ENCODE results near the gene DNAH9.

The DNAH9 gene

GRCh38 chr17:11852231-11852630 lies 254.0 kb downstream of the DNAH9 start:
- no peak for DNase-seq (ENCODE audit: low read depth)

GRCh38 chr17:11852912-11853311 lies 254.6 kb downstream of the DNAH9 start:
- DNase-seq (ENCODE audit: low read depth), result no peak

DNA sequence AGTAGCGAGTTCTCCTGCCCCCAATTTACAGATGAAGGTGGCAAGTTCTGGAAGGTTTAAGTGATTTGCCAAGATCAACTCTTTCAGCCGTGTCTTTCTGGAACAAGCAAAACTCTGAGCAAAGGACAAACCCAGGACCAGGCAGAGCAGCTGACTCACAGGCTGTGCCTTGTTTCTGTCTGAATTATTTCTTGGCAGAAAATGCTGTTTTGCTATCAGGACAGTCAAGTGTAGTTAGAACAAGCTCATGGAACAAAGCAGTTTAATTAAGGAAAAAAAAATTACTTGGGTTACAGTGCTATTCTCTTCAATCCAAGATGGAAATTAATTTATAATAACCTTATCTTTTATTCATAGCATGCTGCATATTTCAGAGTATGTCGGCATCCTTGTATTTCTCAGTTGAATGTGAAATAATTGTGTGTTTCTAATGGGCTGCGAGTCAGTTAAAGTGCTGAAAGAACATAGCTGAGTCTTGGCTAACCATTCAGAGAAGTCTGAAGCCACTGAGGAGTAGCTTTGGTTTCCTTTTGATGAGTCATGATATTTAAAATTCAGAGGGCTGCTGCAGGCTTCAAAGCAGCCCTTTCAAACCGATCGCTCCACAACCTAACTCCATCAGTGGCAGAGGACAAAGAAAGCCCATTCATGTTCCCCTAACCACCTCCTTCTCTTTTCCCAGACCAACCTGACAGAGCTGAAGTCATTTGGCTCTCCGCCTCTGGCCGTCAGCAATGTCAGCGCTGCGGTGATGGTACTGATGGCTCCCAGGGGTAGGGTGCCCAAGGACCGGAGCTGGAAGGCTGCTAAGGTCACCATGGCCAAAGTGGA lies 255.3 kb downstream of the DNAH9 start:
- DNase-seq (ENCODE audit: low read depth), result no peak

DNA sequence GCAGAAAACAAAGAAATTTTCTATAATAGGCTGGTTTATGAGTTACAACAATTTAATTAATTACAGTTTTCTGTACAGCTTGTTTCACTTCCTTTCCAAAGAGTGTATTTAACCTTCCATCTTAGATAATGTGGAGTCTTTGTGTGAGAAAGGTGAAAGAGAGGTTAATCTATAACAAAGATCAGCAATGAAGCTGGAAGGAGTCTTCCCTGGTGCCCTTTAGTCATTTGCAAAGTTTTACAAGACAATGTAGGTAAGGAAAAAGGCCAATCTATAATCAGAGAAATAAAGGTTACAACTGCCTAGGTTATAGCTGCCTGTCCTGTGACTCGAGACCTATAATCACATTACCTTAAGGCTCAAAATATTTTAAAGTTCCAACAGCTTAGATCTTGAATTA lies 257.0 kb downstream of the DNAH9 start:
- DNase-seq (ENCODE audit: low read depth), result no peak

- no peak for DNase-seq (ENCODE audit: low read depth)
Measured at GRCh38 chr17:11857006-11857405, 258.7 kb downstream of the DNAH9 start.

DNA sequence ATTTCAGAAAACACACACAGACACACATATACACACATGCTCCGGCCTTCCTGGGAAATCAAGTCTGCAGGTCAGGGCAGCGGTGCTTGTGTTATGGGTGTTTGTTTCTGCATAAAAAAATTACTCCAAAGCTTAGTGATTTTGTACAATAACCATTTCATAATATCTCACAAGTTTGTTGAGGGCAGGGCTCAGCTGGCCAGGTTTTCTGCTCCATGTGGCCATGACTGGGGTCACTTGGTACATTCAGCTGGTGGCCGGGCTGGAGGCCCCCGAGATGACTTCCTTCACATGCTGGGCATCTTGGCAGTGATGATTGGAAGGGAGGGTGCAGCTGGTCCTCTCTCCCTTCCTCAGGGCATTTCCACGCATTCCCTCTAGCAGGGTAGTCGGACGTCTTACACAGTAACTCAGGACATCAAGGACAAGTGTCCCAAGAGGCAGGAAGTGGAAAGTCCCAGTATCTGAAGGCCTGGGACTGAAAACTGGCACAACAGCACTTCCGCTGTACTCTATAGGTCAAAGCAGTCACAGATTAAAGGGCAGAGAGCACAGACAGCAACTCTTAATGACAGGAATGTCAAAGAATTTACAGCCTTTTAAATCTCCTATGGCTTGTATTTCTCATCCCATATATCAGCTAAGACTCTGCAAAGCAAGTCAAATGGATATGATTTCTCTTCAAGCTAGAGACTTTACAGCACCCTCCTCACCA lies 271.6 kb downstream of the DNAH9 start:
- no peak for DNase-seq (ENCODE audit: low read depth)

DNA sequence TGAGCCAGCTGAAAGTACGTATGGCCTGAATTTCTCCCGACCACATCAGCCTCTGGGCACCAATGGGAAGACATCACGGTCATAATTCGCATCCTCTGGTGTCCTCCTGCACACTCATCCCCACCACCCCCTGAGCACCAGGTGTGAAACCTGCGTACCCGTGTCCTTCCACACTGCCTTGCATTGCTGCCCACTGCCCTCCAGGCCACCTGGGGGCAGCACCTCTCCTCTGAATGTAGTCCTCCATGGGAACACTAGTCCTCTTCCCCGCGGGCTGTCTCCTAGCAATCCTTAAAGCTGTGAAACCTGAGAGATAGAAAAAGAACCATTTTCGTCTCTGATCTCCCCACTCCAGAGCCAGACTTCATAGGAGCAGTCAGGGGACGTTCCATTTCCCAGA lies 273.5 kb downstream of the DNAH9 start:
- peak; percentile 1 for DNase-seq (ENCODE audit: low read depth)

DNA sequence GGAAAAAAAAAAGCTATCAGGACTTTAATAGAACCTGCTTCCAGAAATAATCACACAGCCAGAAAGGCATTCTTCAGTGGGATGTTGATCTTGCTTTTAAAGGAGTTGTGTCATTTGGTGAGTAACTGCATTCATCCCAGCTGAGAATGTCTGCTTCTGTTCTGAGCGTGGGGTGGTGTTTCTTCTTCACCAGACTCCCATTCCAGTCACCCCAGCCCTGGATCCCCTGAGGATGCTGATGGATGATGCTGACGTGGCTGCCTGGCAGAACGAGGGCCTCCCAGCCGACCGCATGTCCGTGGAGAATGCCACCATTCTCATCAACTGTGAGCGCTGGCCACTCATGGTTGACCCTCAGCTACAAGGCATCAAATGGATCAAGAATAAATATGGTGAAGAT lies 276.5 kb downstream of the DNAH9 start:
- no peak for DNase-seq (ENCODE audit: low read depth)

GRCh38 chr17:11880714-11881113 lies 282.4 kb downstream of the DNAH9 start:
- DNase-seq (ENCODE audit: low read depth), result no peak

DNA sequence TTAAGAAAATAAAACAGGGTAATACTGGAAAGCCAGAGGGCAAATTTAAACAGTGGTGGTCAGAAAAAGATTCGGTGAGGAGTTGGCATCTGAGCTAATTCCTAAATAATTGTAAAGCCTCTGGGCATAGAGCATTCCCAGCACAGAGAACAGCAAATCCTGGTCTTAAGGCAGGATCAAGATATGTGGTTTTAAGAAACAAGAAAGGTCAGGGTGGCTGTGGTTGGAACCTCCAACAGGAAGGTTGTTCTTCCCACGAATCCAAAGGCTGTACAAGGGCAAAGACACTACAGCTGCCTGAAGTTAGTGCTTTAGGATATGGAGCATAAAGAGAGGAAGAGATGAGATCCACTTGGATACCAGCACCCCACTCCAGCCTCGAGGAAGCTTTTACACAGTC lies 284.4 kb downstream of the DNAH9 start:
- DNase-seq (ENCODE audit: low read depth), result no peak

DNA sequence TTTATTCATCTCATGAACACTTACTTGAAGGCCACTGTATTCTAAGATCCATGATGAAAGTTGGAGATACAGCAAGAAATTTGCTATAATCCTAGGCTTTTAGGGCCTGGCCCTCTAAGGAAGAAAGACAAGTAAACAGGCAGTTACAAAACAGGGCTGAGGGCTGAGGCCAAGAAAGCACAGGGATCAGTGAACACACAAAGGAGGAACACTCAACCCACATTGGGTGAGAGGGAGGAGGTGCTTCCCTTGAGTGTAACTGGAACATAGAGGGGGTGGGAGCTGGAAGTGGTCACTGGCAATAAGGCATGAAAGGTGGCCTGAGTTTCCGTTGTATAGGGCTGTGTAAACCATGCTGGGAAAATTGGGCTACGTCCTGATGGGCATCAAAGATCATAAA lies 286.8 kb downstream of the DNAH9 start:
- DNase-seq (ENCODE audit: low read depth), result no peak

- no peak for DNase-seq (ENCODE audit: low read depth)
Measured at GRCh38 chr17:11889266-11889665, 291.0 kb downstream of the DNAH9 start.

GRCh38 chr17:11893862-11894261 lies 295.6 kb downstream of the DNAH9 start:
- no peak for DNase-seq (ENCODE audit: low read depth)

DNA sequence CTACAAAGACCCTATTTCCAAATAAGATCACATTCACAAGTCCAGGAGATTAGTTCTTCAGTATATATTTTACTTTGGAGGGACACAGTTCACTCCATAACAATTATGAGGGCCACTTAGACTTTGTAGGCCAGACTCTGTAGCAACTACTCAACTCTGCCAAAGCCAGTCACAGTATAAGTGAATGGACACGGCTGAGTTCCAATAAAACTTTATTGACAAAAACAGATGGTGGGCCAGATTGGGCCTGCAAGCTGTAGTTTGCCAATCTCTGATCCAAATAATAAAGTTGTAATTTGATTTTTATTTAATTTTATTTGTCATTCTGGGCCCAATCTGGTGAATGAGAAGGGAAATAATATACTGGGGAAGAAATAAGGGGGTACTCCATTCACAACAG lies 297.9 kb downstream of the DNAH9 start:
- no peak for DNase-seq (ENCODE audit: low read depth)

DNA sequence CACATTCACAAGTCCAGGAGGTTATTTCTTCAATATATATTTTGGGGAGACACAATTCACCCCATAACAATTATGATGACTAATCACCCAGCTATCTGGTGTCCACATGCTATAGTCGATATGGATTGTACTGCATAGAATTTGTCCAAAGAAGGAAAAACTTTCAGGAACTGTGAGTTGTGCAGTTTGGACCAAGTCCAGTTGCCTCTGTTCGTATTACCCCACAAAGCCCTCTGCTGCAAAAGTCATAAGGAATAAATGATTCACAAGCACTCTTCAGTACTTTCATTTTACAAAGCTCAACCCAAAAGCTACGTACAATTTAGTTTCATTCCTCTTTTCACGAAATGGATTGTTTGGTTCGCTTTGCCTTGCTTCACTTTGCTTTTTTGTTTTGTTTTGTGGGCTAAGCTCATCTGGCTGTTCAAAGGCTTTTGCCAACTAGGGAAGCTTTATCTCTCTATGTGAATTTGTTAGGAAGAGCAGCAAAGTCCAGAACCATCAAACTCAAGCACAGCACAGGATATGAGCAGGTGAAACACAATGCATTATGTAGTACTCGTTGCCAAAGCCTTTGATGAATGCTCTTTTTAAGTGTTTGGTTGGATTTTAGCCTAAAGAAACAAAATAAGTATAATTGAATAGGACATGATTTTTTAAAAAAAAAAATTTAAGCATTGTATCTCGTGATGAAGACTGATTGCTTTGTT lies 300.4 kb downstream of the DNAH9 start:
- no peak for DNase-seq (ENCODE audit: low read depth)

DNA sequence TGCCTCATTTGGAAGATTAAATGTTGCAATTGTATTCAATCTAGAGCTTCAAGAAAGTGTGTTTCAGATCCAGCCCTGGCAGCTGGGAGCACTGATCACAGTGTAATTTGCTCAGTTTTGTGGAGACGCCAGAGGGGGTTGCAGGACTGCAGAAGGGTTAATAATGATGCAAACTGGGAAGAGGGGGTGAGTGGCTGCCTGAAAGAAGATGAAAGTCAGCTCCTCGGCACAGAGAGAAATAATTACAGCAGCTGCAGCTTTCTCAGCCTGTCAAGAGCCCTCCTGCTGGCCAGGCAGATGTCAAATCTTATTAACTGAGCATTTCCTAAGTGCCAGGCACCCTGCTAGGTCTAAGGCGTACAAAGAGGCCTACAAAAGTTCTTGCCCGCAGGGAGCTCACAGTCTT lies 301.3 kb downstream of the DNAH9 start:
- no peak for DNase-seq (ENCODE audit: low read depth)

DNA sequence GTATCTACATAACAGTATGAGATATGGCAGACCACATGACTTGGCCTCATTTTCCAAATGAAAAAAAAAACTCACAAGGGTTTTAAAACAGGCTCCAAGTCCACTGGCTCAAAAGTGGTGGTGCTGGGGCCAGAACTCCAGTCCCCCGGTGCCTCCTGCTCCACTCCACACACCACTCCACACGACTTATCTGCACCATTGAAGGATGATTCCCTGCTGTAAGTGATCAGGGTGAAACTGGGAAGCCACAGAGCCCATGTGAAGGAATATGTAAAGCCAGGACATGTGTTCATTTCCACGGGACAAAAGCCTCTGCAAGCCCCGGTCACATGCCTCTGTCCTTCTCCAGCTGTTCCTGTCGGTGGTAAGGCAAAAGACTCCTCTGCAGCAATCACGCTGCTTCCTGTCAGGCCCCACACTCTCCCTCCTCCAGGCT lies 301.8 kb downstream of the DNAH9 start:
- DNase-seq (ENCODE audit: low read depth), result no peak

GRCh38 chr17:11900655-11901054 lies 302.4 kb downstream of the DNAH9 start:
- no peak for DNase-seq (ENCODE audit: low read depth)

DNA sequence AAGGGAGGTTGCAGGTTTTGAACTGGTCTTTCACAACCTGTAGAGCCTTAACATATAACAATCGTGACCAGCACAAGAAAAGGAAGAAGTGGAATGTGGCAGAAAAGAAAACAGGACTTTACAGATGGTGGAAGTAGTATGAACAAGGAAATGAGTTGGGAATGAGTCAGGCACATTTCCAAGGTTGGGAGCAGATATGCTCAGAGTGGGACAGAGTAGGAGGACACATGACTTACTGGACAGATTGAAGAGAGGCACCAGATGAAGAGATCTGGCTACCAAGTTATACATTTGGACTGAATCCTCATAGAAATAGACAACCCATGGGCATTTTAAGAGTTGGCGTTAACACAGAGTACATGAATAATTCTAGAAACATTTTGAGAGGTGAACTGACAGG lies 303.7 kb downstream of the DNAH9 start:
- DNase-seq (ENCODE audit: low read depth), result no peak

DNA sequence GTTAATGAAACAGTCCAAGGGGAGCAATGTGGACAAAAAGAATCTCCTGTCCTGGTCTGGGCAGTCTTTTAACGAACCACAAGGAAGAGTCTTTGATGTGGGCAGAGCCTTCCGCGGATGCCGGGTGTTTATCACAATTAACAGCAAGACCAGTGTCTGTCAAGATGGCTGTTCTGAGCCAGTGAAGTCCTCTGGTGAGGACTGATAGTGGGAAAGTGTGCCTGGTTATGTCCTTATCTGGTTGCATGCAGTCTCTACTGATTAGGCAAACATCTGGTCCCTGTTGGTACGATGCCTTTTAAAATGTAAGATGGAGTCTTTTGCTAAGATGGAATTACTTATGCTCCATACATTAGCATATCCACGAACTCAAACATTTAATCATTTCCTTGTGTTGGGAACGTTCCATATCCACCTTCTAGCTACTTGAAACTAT lies 310.5 kb downstream of the DNAH9 start:
- no peak for DNase-seq (ENCODE audit: low read depth)

DNA sequence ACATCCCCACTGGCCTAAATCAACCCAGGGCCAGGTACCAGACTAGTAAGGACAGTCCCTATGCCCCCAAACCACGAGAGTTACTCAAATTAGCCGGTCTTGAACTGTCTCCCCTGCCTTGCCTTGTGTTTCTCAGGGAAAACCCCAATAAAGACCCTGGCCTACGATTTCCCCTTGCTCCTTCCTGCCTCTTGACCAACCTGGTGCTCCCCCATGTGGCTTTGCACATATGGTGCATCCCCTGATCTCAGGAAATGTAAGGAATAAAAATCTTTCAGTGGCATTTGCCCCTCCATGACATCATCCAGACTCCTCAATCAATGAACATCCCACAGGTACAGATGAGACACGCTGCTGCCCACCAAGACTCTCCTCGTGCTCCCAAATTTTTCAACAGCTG lies 311.1 kb downstream of the DNAH9 start:
- DNase-seq (ENCODE audit: low read depth), result no peak

DNA sequence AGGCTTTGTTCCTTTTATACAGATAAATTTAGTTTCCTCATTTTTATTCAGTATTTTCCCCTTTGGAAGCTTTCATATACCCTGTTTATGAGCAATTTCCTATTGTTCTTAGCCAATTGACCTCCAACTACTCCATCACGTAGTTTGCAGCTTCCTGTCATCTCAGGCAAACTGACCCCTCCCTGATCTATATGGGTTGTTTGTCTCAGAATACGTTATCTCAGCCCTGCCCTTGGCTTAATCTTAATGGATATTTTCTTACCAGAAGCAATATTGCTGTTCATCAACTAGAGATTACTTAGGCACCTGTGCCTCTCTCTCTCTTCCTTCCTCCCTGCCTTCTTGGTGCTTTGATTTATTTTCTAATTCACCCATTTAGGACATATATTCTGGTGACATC lies 317.8 kb downstream of the DNAH9 start:
- DNase-seq (ENCODE audit: low read depth), result no peak

DNA sequence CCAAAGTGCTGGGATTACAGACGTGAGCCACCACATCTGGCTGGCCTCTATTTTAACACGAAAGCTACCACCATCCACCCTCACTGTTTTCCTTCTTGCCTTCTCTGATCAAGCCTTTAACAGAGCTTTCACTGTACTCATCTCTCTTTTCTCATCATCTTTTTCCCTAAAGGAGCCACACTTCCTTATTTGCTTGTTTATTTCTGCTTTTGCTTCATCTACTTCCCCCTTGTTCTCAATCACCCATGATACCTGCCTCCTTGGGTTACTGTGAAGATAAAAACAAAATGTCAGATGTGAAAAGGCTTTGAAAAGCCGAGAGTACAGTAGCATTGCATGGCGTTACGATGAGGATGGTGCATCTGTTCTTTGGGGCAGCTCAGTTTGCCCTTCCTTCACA lies 319.1 kb downstream of the DNAH9 start:
- no peak for DNase-seq (ENCODE audit: low read depth)

All from activated T-cell treated with anti-CD3 and anti-CD28 coated beads for 48 hours (primary cell).